Liver (tissue), 9 donors: ENCODE results near the gene MSX2. TPM values are rescaled to one million over a fixed set of nuclear protein-coding genes. Genes with fewer than 3 reads are reported as not detected.

ENCODE experiments used
- DNase-seq: peaks from one replicate; pipeline ENCODE4 v3.0.0-alpha.2; 2017; ENCODE audit warnings: low spot score
- H3K27ac ChIP-seq, 2 donors: one replicate each; pipeline ENCODE4 v1.7.0; 2013; ENCODE audit warnings: inconsistent platforms in 2 of 2, low read length in 2 of 2, control low read depth in 1 of 2, low read depth in 1 of 2, mild to moderate bottlenecking in 1 of 2
- H3K27me3 ChIP-seq, 4 donors: one replicate each; pipeline versions ENCODE4 v1.6.1 to v1.7.0; 2013; ENCODE audit warnings: low read length in 3 of 4, inconsistent platforms in 1 of 4, mild to moderate bottlenecking in 1 of 4, moderate library complexity in 1 of 4; ENCODE audit not compliant: control insufficient read depth in 4 of 4, insufficient read depth in 4 of 4
- H3K36me3 ChIP-seq, 4 donors: one replicate each; pipeline versions ENCODE4 v1.6.1 to v1.7.0; 2013; ENCODE audit warnings: low read length in 3 of 4, mild to moderate bottlenecking in 3 of 4, low read depth in 1 of 4, moderate library complexity in 1 of 4; ENCODE audit not compliant: control insufficient read depth in 4 of 4, insufficient read depth in 3 of 4
- H3K4me1 ChIP-seq, 4 donors: one replicate each; pipeline versions ENCODE4 v1.6.1 to v1.7.0; 2013; ENCODE audit warnings: low read length in 3 of 4, mild to moderate bottlenecking in 3 of 4, moderate library complexity in 1 of 4; ENCODE audit not compliant: control insufficient read depth in 4 of 4, insufficient read depth in 4 of 4
- H3K4me3 ChIP-seq, 3 donors: one replicate each; pipeline versions ENCODE4 v1.6.1 to v1.7.0; 2013; ENCODE audit warnings: low read length in 3 of 3, control low read depth in 1 of 3, low read depth in 1 of 3, mild to moderate bottlenecking in 1 of 3
- H3K9ac ChIP-seq, 2 donors: one replicate each; pipeline ENCODE4 v1.7.0; 2013; ENCODE audit warnings: low read length in 2 of 2, mild to moderate bottlenecking in 2 of 2, moderate library complexity in 2 of 2, control low read depth in 1 of 2, low read depth in 1 of 2
- H3K9me3 ChIP-seq, 4 donors: one replicate each; pipeline versions ENCODE4 v1.6.1 to v1.7.0; 2013; ENCODE audit warnings: low read length in 3 of 4; ENCODE audit not compliant: control insufficient read depth in 4 of 4
- EGR1 ChIP-seq, 2 donors: IDR thresholded peaks; 2 replicates each; pipeline ENCODE4 v1.6.1; 2016 to 2018; ENCODE audit warnings: antibody characterized with exemption in 2 of 2, low read depth in 2 of 2
- FOXA1 ChIP-seq: IDR thresholded peaks from 2 replicates; pipeline ENCODE4 v1.6.1; 2016; ENCODE audit warnings: antibody characterized with exemption
- FOXA2 ChIP-seq: IDR thresholded peaks from 2 replicates; pipeline ENCODE4 v1.6.1; 2016; ENCODE audit warnings: antibody characterized with exemption
- GABPA ChIP-seq, 2 donors: IDR thresholded peaks in 1 of 2; conservative IDR thresholded peaks in 1 of 2; 2 replicates each; pipeline ENCODE4 v1.6.1; 2016; ENCODE audit warnings: antibody characterized with exemption in 2 of 2, mild to moderate bottlenecking in 1 of 2, moderate library complexity in 1 of 2
- HNF4A ChIP-seq, 2 donors: conservative IDR thresholded peaks; 2 replicates each; pipeline ENCODE4 v1.6.1; 2016; ENCODE audit warnings: antibody characterized with exemption in 2 of 2, mild to moderate bottlenecking in 2 of 2
- HNF4G ChIP-seq: IDR thresholded peaks from 2 replicates; pipeline ENCODE4 v1.6.1; 2016; ENCODE audit warnings: antibody characterized with exemption
- JUND ChIP-seq, 2 donors: IDR thresholded peaks; 2 replicates each; pipeline ENCODE4 v1.6.1; 2016; ENCODE audit warnings: antibody characterized with exemption in 2 of 2
- NR2F2 ChIP-seq: IDR thresholded peaks from 2 replicates; pipeline ENCODE4 v1.6.1; 2016; ENCODE audit warnings: antibody characterized with exemption
- RAD21 ChIP-seq, 2 donors: IDR thresholded peaks; 2 replicates each; pipeline ENCODE4 v1.6.1; 2016; ENCODE audit warnings: antibody characterized with exemption in 2 of 2, mild to moderate bottlenecking in 2 of 2
- RXRA ChIP-seq, 2 donors: IDR thresholded peaks; 2 replicates each; pipeline ENCODE4 v1.6.1; 2017 to 2018; ENCODE audit warnings: antibody characterized with exemption in 2 of 2, mild to moderate bottlenecking in 1 of 2
- SP1 ChIP-seq: IDR thresholded peaks from 2 replicates; pipeline ENCODE4 v1.6.1; 2018; ENCODE audit warnings: antibody characterized with exemption, mild to moderate bottlenecking
- YY1 ChIP-seq: IDR thresholded peaks from 2 replicates; pipeline ENCODE4 v1.6.1; 2016; ENCODE audit warnings: antibody characterized with exemption, mild to moderate bottlenecking
- WGBS: extraction: QIAGEN DNeasy Blood & Tissue Kit; methylation state at CpG from one replicate; pipeline ENCODE4 v1.1.7; 2013; 5-methylcytosine and 5-hydroxymethylcytosine counted together
- polyA plus RNA-seq, 2 donors: library from polyadenylated mRNA; stranded (reverse) in 1 of 2; unstranded in 1 of 2; fragments of 200-250 nt in 1 of 2; fragments of >200 nt in 1 of 2; fragmentation: Nextera tagmentation in 1 of 2; extraction: Ambion mirVana in 1 of 2; gene quantifications; one replicate each; pipeline versions ENCODE4 v1.2.1 to v1.2.3, GENCODE V29; 2013 to 2015
- total RNA-seq, 2 donors: library from RNA; depleted of rRNA; stranded (reverse); fragments of >200 nt; gene quantifications; one replicate each; pipeline ENCODE4 v1.2.3, GENCODE V29; 2014
- TF ChIP-seq, protein P1 (sequence below): IDR thresholded peaks from 2 replicates; pipeline ENCODE4 v1.6.1; 2016; ENCODE audit warnings: antibody characterized with exemption, mild to moderate bottlenecking
- TF ChIP-seq, protein P2 (sequence below): IDR thresholded peaks from 2 replicates; pipeline ENCODE4 v1.6.1; 2016; ENCODE audit warnings: antibody characterized with exemption
- TF ChIP-seq, protein P3 (sequence below): fragments of 150-350 bp; IDR thresholded peaks from 2 replicates; pipeline ENCODE4 v1.5.1; 2017; ENCODE audit warnings: improper control_type of control experiment, low read depth, low read length; ENCODE audit not compliant: missing input control
- TF ChIP-seq, protein P4 (sequence below): IDR thresholded peaks from 2 replicates; pipeline ENCODE4 v1.6.1; 2016; ENCODE audit warnings: antibody characterized with exemption
- donor health status: healthy.
- donor health status: healthy.
- donor health status: healthy.
- donor health status: healthy.
- donor health status: healthy.

The MSX2 gene
- total and polyA plus RNA-seq, 4 donors = 0.08 to 0.09 TPM; not detected in 2

DNA sequence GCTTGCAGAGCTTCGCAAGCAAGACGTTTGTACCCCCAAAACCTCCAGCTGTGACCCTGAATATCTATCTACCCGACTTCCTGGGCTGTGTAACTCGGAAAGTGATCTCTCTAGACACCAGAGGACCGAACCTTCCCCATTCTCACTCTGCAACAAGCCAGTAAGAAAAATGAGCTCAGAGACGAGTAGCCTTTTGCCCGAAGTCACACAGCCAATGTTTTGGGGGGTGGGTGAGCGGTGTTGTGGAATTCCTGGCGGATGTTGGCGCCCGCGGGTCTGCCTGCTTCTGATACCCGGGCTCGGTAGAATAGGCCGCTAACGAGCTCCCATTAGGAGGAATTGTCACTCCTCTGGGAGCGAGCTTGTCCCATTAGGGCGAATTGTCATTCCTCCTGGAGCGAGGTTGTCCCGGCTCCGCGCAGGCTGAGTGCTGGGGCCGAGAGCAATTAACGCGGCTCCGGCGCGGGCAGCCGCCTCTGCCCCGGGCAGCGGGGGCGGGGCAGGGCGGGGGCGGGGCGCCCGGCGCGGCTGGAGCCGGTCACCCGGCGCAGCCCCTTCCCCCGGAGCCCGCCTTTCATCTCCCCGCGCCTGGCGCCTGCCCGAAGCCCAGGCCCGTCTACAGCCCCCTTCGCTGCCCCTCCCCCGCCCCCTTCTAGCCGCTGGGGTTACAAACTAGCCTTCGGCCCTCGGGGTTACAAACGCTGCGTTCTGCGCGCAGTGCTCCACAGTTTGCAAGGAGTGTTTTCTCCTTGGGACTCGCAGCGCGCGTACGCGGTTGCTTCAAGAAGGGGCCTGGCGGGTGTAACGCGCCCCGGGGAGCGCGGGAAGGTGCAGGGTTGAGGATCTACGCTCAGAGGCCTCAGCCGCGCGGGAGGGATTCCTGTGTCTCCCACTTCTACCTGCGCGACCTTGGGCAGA is 3.5 kb upstream of the MSX2 start:
- no peaks in the 10 kb centered on the region for H3K36me3 ChIP-seq
- H3K4me1 ChIP-seq = peaks cover 0 to 19% (median 7%) of the 10 kb centered on the region in 4 donors
- peak overlapping the region in 1 of 3 donors; percentile 2 for H3K4me3 ChIP-seq
- 3% methylated on average over 75 of the region's 75 CpGs for WGBS
- H3K9me3 ChIP-seq = peaks cover 0 to 3% (median 0%) of the 10 kb centered on the region in 4 donors
- H3K27me3 ChIP-seq = peaks cover 0 to 31% (median 18%) of the 10 kb centered on the region in 4 donors
- no peak for DNase-seq
- TF ChIP-seq JUND (IDR thresholded peaks at IDR 0.05) = no peak
- no peak for TF ChIP-seq FOXA2
- no peak for TF ChIP-seq HNF4G
- TF ChIP-seq EGR1 (IDR thresholded peaks at IDR 0.05; ENCODE audit: low read depth in 2 of 2) = no peak
- no peak for TF ChIP-seq YY1
- TF ChIP-seq, protein P1, sequence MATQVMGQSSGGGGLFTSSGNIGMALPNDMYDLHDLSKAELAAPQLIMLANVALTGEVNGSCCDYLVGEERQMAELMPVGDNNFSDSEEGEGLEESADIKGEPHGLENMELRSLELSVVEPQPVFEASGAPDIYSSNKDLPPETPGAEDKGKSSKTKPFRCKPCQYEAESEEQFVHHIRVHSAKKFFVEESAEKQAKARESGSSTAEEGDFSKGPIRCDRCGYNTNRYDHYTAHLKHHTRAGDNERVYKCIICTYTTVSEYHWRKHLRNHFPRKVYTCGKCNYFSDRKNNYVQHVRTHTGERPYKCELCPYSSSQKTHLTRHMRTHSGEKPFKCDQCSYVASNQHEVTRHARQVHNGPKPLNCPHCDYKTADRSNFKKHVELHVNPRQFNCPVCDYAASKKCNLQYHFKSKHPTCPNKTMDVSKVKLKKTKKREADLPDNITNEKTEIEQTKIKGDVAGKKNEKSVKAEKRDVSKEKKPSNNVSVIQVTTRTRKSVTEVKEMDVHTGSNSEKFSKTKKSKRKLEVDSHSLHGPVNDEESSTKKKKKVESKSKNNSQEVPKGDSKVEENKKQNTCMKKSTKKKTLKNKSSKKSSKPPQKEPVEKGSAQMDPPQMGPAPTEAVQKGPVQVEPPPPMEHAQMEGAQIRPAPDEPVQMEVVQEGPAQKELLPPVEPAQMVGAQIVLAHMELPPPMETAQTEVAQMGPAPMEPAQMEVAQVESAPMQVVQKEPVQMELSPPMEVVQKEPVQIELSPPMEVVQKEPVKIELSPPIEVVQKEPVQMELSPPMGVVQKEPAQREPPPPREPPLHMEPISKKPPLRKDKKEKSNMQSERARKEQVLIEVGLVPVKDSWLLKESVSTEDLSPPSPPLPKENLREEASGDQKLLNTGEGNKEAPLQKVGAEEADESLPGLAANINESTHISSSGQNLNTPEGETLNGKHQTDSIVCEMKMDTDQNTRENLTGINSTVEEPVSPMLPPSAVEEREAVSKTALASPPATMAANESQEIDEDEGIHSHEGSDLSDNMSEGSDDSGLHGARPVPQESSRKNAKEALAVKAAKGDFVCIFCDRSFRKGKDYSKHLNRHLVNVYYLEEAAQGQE = no peak
- TF ChIP-seq, protein P2, sequence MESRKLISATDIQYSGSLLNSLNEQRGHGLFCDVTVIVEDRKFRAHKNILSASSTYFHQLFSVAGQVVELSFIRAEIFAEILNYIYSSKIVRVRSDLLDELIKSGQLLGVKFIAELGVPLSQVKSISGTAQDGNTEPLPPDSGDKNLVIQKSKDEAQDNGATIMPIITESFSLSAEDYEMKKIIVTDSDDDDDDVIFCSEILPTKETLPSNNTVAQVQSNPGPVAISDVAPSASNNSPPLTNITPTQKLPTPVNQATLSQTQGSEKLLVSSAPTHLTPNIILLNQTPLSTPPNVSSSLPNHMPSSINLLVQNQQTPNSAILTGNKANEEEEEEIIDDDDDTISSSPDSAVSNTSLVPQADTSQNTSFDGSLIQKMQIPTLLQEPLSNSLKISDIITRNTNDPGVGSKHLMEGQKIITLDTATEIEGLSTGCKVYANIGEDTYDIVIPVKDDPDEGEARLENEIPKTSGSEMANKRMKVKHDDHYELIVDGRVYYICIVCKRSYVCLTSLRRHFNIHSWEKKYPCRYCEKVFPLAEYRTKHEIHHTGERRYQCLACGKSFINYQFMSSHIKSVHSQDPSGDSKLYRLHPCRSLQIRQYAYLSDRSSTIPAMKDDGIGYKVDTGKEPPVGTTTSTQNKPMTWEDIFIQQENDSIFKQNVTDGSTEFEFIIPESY = no peak
- TF ChIP-seq, protein P3, sequence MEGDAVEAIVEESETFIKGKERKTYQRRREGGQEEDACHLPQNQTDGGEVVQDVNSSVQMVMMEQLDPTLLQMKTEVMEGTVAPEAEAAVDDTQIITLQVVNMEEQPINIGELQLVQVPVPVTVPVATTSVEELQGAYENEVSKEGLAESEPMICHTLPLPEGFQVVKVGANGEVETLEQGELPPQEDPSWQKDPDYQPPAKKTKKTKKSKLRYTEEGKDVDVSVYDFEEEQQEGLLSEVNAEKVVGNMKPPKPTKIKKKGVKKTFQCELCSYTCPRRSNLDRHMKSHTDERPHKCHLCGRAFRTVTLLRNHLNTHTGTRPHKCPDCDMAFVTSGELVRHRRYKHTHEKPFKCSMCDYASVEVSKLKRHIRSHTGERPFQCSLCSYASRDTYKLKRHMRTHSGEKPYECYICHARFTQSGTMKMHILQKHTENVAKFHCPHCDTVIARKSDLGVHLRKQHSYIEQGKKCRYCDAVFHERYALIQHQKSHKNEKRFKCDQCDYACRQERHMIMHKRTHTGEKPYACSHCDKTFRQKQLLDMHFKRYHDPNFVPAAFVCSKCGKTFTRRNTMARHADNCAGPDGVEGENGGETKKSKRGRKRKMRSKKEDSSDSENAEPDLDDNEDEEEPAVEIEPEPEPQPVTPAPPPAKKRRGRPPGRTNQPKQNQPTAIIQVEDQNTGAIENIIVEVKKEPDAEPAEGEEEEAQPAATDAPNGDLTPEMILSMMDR = no peak
- no peak for TF ChIP-seq NR2F2
- TF ChIP-seq RXRA (IDR thresholded peaks at IDR 0.05) = no peak
- no peak for TF ChIP-seq RAD21 (IDR thresholded peaks at IDR 0.05)
- TF ChIP-seq, protein P4, sequence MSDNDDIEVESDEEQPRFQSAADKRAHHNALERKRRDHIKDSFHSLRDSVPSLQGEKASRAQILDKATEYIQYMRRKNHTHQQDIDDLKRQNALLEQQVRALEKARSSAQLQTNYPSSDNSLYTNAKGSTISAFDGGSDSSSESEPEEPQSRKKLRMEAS = no peak
- no peak for TF ChIP-seq GABPA (IDR thresholded peaks at IDR 0.05 in 1 of 2, conservative IDR thresholded peaks at IDR 0.05 in 1 of 2)
- TF ChIP-seq FOXA1 = no peak
- no peak for TF ChIP-seq HNF4A (conservative IDR thresholded peaks at IDR 0.05)
- no peak for TF ChIP-seq SP1
- no peak overlapping the region for H3K9ac ChIP-seq
- H3K27ac ChIP-seq = no peak overlapping the region
